PC-3 (cell line): ENCODE data around the gene MAN2C1. TPM values are rescaled to one million over a fixed set of nuclear protein-coding genes. Genes with fewer than 3 reads are reported as not detected.

ENCODE experiments used
- ATAC-seq: fragments of 200-7000 bp; cut with Tn5 transposase; 2 replicates; pipeline ENCODE4 v1.9.1; 2020; ENCODE audit warnings: mild to moderate bottlenecking, moderate library complexity
- BruUV-seq: library from RNA; stranded (reverse); fragments of 400-500 nt; replicated peaks from 2 replicates; lab custom pipeline; 2021; lab: Mats Ljungman, UMichigan
- CTCF ChIA-PET: fragments of 300-600 bp; sonication (Branson Sonifier 250); formaldehyde crosslinking; loops from one replicate; lab custom pipeline; 2022; ENCODE audit warnings: antibody characterized with exemption; lab: Charles Lee
- POLR2A ChIA-PET: fragments of 300-600 bp; sonication (Branson Sonifier 250); formaldehyde crosslinking; loops from one replicate; lab custom pipeline; 2022; ENCODE audit warnings: antibody characterized with exemption; ENCODE audit not compliant: unreplicated experiment; lab: Charles Lee
- DNase-seq: peaks from one replicate; pipeline ENCODE4 v3.0.0-alpha.2; 2015
- H2AFZ ChIP-seq: fragments of 300-600 bp; sonication (generic); 2 replicates; pipeline ENCODE4 v1.6.0; 2016; ENCODE audit warnings: antibody characterized with exemption, low read length
- H3F3A ChIP-seq: fragments of 300-600 bp; sonication (generic); one replicate; pipeline ENCODE4 v1.6.0; 2017; ENCODE audit warnings: antibody characterized with exemption, low read length, control low read depth, mild to moderate bottlenecking; ENCODE audit not compliant: unreplicated experiment
- H3K27ac ChIP-seq: fragments of 300-600 bp; sonication (generic); 2 replicates; pipeline ENCODE4 v1.5.1; 2016; ENCODE audit warnings: mild to moderate bottlenecking, low read length
- H3K27me3 ChIP-seq: fragments of 300-600 bp; sonication (generic); 2 replicates; pipeline ENCODE4 v1.6.1; 2016; ENCODE audit warnings: low read length, mixed read lengths
- H3K36me3 ChIP-seq: fragments of 300-600 bp; sonication (generic); 2 replicates; pipeline ENCODE4 v1.6.1; 2016; ENCODE audit warnings: low read depth, mixed run types, low read length, mixed read lengths
- H3K4me1 ChIP-seq: fragments of 300-600 bp; sonication (generic); 2 replicates; pipeline ENCODE4 v1.5.1; 2016; ENCODE audit warnings: low read length; ENCODE audit not compliant: insufficient read depth
- H3K4me2 ChIP-seq: fragments of 300-600 bp; sonication (generic); 2 replicates; pipeline ENCODE4 v1.6.0; 2016; ENCODE audit warnings: low read length
- H3K4me3 ChIP-seq: fragments of 300-600 bp; sonication (generic); 2 replicates; pipeline ENCODE4 v1.5.1; 2016; ENCODE audit warnings: mild to moderate bottlenecking, low read length, mixed read lengths
- H3K79me2 ChIP-seq: fragments of 300-600 bp; sonication (generic); 2 replicates; pipeline ENCODE4 v1.6.1; 2017; ENCODE audit warnings: low read length, mixed read lengths
- H3K9ac ChIP-seq: fragments of 300-600 bp; sonication (generic); 2 replicates; pipeline ENCODE4 v1.6.0; 2016; ENCODE audit warnings: mild to moderate bottlenecking, low read length
- H3K9me2 ChIP-seq: fragments of 300-600 bp; sonication (generic); replicated peaks from 2 replicates; pipeline ENCODE4 v1.6.1; 2016; ENCODE audit warnings: mixed run types, low read length, mixed read lengths
- H3K9me3 ChIP-seq: fragments of 300-600 bp; sonication (generic); 2 replicates; pipeline ENCODE4 v1.6.1; 2016; ENCODE audit warnings: low read length, mixed read lengths
- H4K20me1 ChIP-seq: fragments of 300-600 bp; sonication (generic); 2 replicates; pipeline ENCODE4 v1.6.1; 2016; ENCODE audit warnings: low read length, mixed read lengths
- EZH2 ChIP-seq: fragments of 300-600 bp; sonication (generic); IDR thresholded peaks from one replicate; pipeline ENCODE4 v1.6.1; 2017; ENCODE audit warnings: antibody characterized with exemption, mild to moderate bottlenecking, low read length; ENCODE audit not compliant: unreplicated experiment
- EZH2phosphoT487 ChIP-seq: fragments of 300-600 bp; sonication (generic); IDR thresholded peaks from 2 replicates; pipeline ENCODE4 v1.6.1; 2018; ENCODE audit warnings: mild to moderate bottlenecking, antibody characterized with exemption, low read length, borderline replicate concordance
- intact Hi-C: fragments of 100-400 bp; cut with micrococcal nuclease; formaldehyde crosslinking; loops from 2 replicates; pipeline ENCODE4 v1.9.0; 2023
- total RNA-seq: library from RNA; depleted of rRNA; stranded (reverse); fragments of >200 nt; gene quantifications from 2 replicates; pipeline ENCODE4 v1.2.3, GENCODE V29; 2014
- TF ChIP-seq, protein P1 (sequence below): fragments of 300-600 bp; sonication (generic); conservative IDR thresholded peaks from 2 replicates; pipeline ENCODE4 v1.5.1; 2017; ENCODE audit warnings: antibody characterized with exemption, low read depth, mild to moderate bottlenecking, low read length

The MAN2C1 gene
- total RNA-seq, 1 experiment from 2014 or later, result 126 TPM

DNA sequence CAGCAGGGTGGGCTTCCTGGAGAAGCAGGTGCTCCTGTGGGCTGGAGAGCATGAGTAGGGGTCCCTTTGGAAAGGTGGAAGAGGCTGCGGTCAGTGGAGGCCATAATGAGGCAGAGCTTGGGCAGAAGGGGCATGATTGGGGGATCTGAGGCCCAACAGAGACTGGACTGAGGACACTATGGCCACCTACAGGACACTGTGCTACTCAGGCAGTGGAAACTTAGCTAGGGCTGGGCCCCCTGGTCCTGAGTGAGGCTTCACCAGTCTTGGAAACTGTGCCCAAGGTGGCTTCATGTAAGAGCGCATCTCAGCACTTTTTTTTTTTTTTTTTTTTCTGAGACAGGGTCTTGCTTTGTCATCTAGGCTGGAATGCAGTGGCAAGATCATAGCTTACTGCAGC lies 38.8 kb downstream of the MAN2C1 start:
- Histone ChIP-seq H3K9ac (no peak overlapping the region), H4K20me1 (no peaks in the 10 kb centered on the region), H2AFZ (no peak overlapping the region), H3K27me3 (no peaks in the 10 kb centered on the region), H3K4me3 (no peak overlapping the region), H3K4me1 (no peaks in the 10 kb centered on the region), H3K9me3 (no peaks in the 10 kb centered on the region), H3K9me2 (no peaks in the 10 kb centered on the region), H3F3A (no peaks in the 10 kb centered on the region), H3K79me2 (no peaks in the 10 kb centered on the region), H3K27ac (no peak overlapping the region), H3K36me3 (no peaks in the 10 kb centered on the region), H3K4me2 (no peak overlapping the region)
- BruUV-seq, result no TSS peak
- CTCF ChIA-PET, result no interaction called here
- no peak for ATAC-seq
- POLR2A ChIA-PET, result interaction anchor here (0.5 kb wide), 1 partner anchor 248 kb away, joined by 4 read pairs; no protein-coding TSS in a partner anchor
- no peak for DNase-seq
- intact Hi-C loops, result no loop called here
- TF ChIP-seq, protein P1, sequence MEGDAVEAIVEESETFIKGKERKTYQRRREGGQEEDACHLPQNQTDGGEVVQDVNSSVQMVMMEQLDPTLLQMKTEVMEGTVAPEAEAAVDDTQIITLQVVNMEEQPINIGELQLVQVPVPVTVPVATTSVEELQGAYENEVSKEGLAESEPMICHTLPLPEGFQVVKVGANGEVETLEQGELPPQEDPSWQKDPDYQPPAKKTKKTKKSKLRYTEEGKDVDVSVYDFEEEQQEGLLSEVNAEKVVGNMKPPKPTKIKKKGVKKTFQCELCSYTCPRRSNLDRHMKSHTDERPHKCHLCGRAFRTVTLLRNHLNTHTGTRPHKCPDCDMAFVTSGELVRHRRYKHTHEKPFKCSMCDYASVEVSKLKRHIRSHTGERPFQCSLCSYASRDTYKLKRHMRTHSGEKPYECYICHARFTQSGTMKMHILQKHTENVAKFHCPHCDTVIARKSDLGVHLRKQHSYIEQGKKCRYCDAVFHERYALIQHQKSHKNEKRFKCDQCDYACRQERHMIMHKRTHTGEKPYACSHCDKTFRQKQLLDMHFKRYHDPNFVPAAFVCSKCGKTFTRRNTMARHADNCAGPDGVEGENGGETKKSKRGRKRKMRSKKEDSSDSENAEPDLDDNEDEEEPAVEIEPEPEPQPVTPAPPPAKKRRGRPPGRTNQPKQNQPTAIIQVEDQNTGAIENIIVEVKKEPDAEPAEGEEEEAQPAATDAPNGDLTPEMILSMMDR, result no peak
- TF ChIP-seq EZH2, result no peak
- TF ChIP-seq EZH2phosphoT487, result no peak

- Histone ChIP-seq H4K20me1 (no peaks in the 10 kb centered on the region), H3K9me2 (no peaks in the 10 kb centered on the region), H3K4me3 (no peak overlapping the region), H3K27me3 (no peaks in the 10 kb centered on the region), H3K27ac (no peak overlapping the region), H3F3A (no peaks in the 10 kb centered on the region), H3K4me2 (no peak overlapping the region), H3K79me2 (no peaks in the 10 kb centered on the region), H2AFZ (no peak overlapping the region), H3K9ac (no peak overlapping the region), H3K36me3 (no peaks in the 10 kb centered on the region), H3K4me1 (no peaks in the 10 kb centered on the region), H3K9me3 (no peaks in the 10 kb centered on the region)
- intact Hi-C loops, result no loop called here
- DNase-seq (no peak), ATAC-seq (no peak)
- TF ChIP-seq EZH2, result no peak
- TF ChIP-seq EZH2phosphoT487, result no peak
- TF ChIP-seq, protein P1, result no peak
- no TSS peak for BruUV-seq
- ChIA-PET CTCF (no interaction called here), POLR2A (no interaction called here)
These were observed 39.7 kb downstream of the MAN2C1 start for GRCh38 chr15:75328493-75329314.

- Histone ChIP-seq H3F3A (no peaks in the 10 kb centered on the region), H3K27ac (no peak overlapping the region), H3K9me2 (no peaks in the 10 kb centered on the region), H3K27me3 (no peaks in the 10 kb centered on the region), H3K4me2 (no peak overlapping the region), H3K36me3 (no peaks in the 10 kb centered on the region), H3K4me1 (no peaks in the 10 kb centered on the region), H2AFZ (no peak overlapping the region), H3K79me2 (no peaks in the 10 kb centered on the region), H3K9me3 (no peaks in the 10 kb centered on the region), H4K20me1 (no peaks in the 10 kb centered on the region), H3K4me3 (no peak overlapping the region), H3K9ac (no peak overlapping the region)
- no TSS peak for BruUV-seq
- DNase-seq (no peak), ATAC-seq (no peak)
- intact Hi-C loops, result no loop called here
- POLR2A ChIA-PET, result no interaction called here
- CTCF ChIA-PET, result no interaction called here
- TF ChIP-seq, protein P1, result no peak
- TF ChIP-seq EZH2phosphoT487 (no peak), EZH2 (no peak)
These were observed 40.9 kb downstream of the MAN2C1 start for GRCh38 chr15:75327491-75327890.
